IMR-90 (cell line): ENCODE measurements around the gene KRT76. TPM values are rescaled to one million over a fixed set of nuclear protein-coding genes. Genes with fewer than 3 reads are reported as not detected.

Experiments
- ATAC-seq: fragments of 200-7000 bp; cut with Tn5 transposase; 2 replicates; pipeline ENCODE4 v1.9.1; 2020; ENCODE audit warnings: low read depth, mild to moderate bottlenecking, moderate library complexity
- BruUV-seq: library from RNA; stranded (reverse); fragments of 400-500 nt; replicated peaks from 2 replicates; lab custom pipeline; 2021; lab: Mats Ljungman, UMichigan
- CTCF ChIA-PET: fragments of 300-600 bp; formaldehyde crosslinking; extraction: SDS; loops from one replicate; lab custom pipeline; 2021; ENCODE audit warnings: antibody characterized with exemption; lab: Yijun Ruan, JAX
- POLR2A ChIA-PET: fragments of 300-600 bp; sonication (Branson Sonifier 250); formaldehyde crosslinking; loops from one replicate; lab custom pipeline; 2022; ENCODE audit warnings: antibody characterized with exemption; ENCODE audit not compliant: unreplicated experiment; lab: Charles Lee
- DNase-seq: peaks from one replicate; pipeline ENCODE4 v3.0.0; 2013
- H2AFZ ChIP-seq: replicated peaks from 2 replicates; pipeline ENCODE3; 2013; ENCODE audit warnings: low read length, mild to moderate bottlenecking; ENCODE audit not compliant: poor library complexity
- H2AK5ac ChIP-seq: 2 replicates; pipeline ENCODE4 v1.6.1; 2013; ENCODE audit warnings: low read depth, low read length, inconsistent platforms
- H2AK9ac ChIP-seq: replicated peaks from 2 replicates; pipeline ENCODE3; 2013; ENCODE audit warnings: mild to moderate bottlenecking, low read depth, low read length, moderate library complexity; ENCODE audit not compliant: poor library complexity
- H2BK120ac ChIP-seq: 2 replicates; pipeline ENCODE4 v1.6.1; 2013; ENCODE audit warnings: low read depth, low read length, inconsistent platforms
- H2BK15ac ChIP-seq: 3 replicates; pipeline ENCODE4 v1.6.1; 2013; ENCODE audit warnings: low read depth, low read length, inconsistent platforms
- H2BK20ac ChIP-seq: 2 replicates; pipeline ENCODE4 v1.6.1; 2013; ENCODE audit warnings: low read depth, mild to moderate bottlenecking, inconsistent platforms, low read length, moderate library complexity
- H2BK5ac ChIP-seq: 2 replicates; pipeline ENCODE4 v1.6.1; 2013; ENCODE audit warnings: mild to moderate bottlenecking, low read depth, low read length, inconsistent platforms; ENCODE audit not compliant: poor library complexity, severe bottlenecking
- H3K14ac ChIP-seq: replicated peaks from 2 replicates; pipeline ENCODE4 v1.6.1; 2013; ENCODE audit warnings: low read depth, low read length, inconsistent platforms
- H3K18ac ChIP-seq: 2 replicates; pipeline ENCODE4 v1.6.1; 2013; ENCODE audit warnings: low read depth, low read length, control low read depth
- H3K23ac ChIP-seq: 2 replicates; pipeline ENCODE4 v1.6.1; 2013; ENCODE audit warnings: low read depth, low read length, inconsistent platforms
- H3K27ac ChIP-seq: 2 replicates; pipeline ENCODE4 v1.5.1; 2013; ENCODE audit warnings: mild to moderate bottlenecking, control low read depth, low read length; ENCODE audit not compliant: insufficient read depth
- H3K27me3 ChIP-seq: 2 replicates; pipeline ENCODE4 v1.6.1; 2013; ENCODE audit warnings: low read length; ENCODE audit not compliant: control insufficient read depth, insufficient read depth
- H3K36me3 ChIP-seq: 2 replicates; pipeline ENCODE4 v1.6.1; 2013; ENCODE audit warnings: low read length, mixed read lengths; ENCODE audit not compliant: control insufficient read depth, insufficient read depth
- H3K4ac ChIP-seq: 2 replicates; pipeline ENCODE4 v1.6.1; 2013; ENCODE audit warnings: low read depth, low read length, inconsistent platforms
- H3K4me1 ChIP-seq: 2 replicates; pipeline ENCODE4 v1.6.1; 2013; ENCODE audit warnings: low read length, mixed read lengths; ENCODE audit not compliant: control insufficient read depth, insufficient read depth
- H3K4me2 ChIP-seq: 2 replicates; pipeline ENCODE4 v1.6.1; 2013; ENCODE audit warnings: low read depth, mild to moderate bottlenecking, control low read depth, low read length, moderate library complexity
- H3K4me3 ChIP-seq: 2 replicates; pipeline ENCODE4 v1.5.1; 2013; ENCODE audit warnings: low read depth, mild to moderate bottlenecking, control low read depth, low read length, moderate library complexity; ENCODE audit not compliant: insufficient read depth
- H3K56ac ChIP-seq: 2 replicates; pipeline ENCODE4 v1.6.1; 2013; ENCODE audit warnings: low read length, inconsistent platforms; ENCODE audit not compliant: insufficient read depth; ENCODE audit errors: extremely low read depth
- H3K79me1 ChIP-seq, 2 experiments: 2 replicates each; pipeline ENCODE4 v1.6.1; 2013; ENCODE audit warnings: low read length in 2 of 2, inconsistent platforms in 1 of 2, low read depth in 1 of 2
- H3K9ac ChIP-seq: 2 replicates; pipeline ENCODE4 v1.6.1; 2013; ENCODE audit warnings: low read depth, low read length, control low read depth
- H3K9me1 ChIP-seq: 2 replicates; pipeline ENCODE4 v1.6.1; 2013; ENCODE audit warnings: low read length, inconsistent platforms; ENCODE audit not compliant: insufficient read depth
- H3K9me3 ChIP-seq: 2 replicates; pipeline ENCODE4 v1.6.1; 2013; ENCODE audit warnings: low read length; ENCODE audit not compliant: control insufficient read depth, insufficient read depth
- H4K20me1 ChIP-seq: 2 replicates; pipeline ENCODE4 v1.6.1; 2013; ENCODE audit warnings: low read length, inconsistent platforms; ENCODE audit not compliant: insufficient read depth
- H4K5ac ChIP-seq: 2 replicates; pipeline ENCODE4 v1.6.1; 2013; ENCODE audit warnings: mild to moderate bottlenecking, low read depth, low read length, control low read depth
- H4K8ac ChIP-seq, 2 experiments: 2 replicates each; pipeline ENCODE4 v1.6.1; 2013; ENCODE audit warnings: low read depth in 2 of 2, low read length in 2 of 2, control low read depth in 1 of 2, inconsistent platforms in 1 of 2
- H4K91ac ChIP-seq: 2 replicates; pipeline ENCODE4 v1.6.1; 2013; ENCODE audit warnings: low read depth, low read length, inconsistent platforms; ENCODE audit not compliant: insufficient read depth
- BHLHE40 ChIP-seq: fragments of 150-350 bp; IDR thresholded peaks from 2 replicates; pipeline ENCODE4 v1.6.1; 2016; ENCODE audit warnings: mild to moderate bottlenecking, low read depth, low read length
- CEBPB ChIP-seq: IDR thresholded peaks from 2 replicates; pipeline ENCODE4 v1.6.1; 2012; ENCODE audit warnings: low read depth, low read length, improper control_type of control experiment
- MAFK ChIP-seq: IDR thresholded peaks from 2 replicates; pipeline ENCODE4 v1.6.1; 2012; ENCODE audit warnings: low read depth, low read length, improper control_type of control experiment
- MAZ ChIP-seq: IDR thresholded peaks from 2 replicates; pipeline ENCODE4 v1.6.1; 2012; ENCODE audit warnings: low read depth, mild to moderate bottlenecking, low read length, improper control_type of control experiment, moderate library complexity, borderline replicate concordance
- RAD21 ChIP-seq: IDR thresholded peaks from 2 replicates; pipeline ENCODE4 v1.6.1; 2012; ENCODE audit warnings: low read length, improper control_type of control experiment
- WGBS, 2 experiments: methylation state at CpG; one replicate each; pipeline versions ENCODE4 v1.1.5 to v1.1.7; 2013; ENCODE audit warnings: missing lambda C conversion rate in 2 of 2; ENCODE audit not compliant: insufficient read length in 1 of 2; ENCODE audit errors: extremely low coverage in 2 of 2; 5-methylcytosine and 5-hydroxymethylcytosine counted together
- dilution Hi-C: fragments of 300-500 bp; cut with HindIII; formaldehyde crosslinking; loops from one replicate; pipeline ENCODE4 v1.14.3; 2018; ENCODE audit warnings: low sequenced_read_pairs; ENCODE audit not compliant: unreplicated experiment
- in situ Hi-C: fragments of 300-500 bp; cut with MboI; formaldehyde crosslinking; loops from 3 replicates; pipeline ENCODE4 v1.14.3; 2019; ENCODE audit warnings: low sequenced_read_pairs, inconsistent platforms, mixed read lengths
- intact Hi-C: fragments of 100-400 bp; cut with micrococcal nuclease; formaldehyde crosslinking; loops from 2 replicates; pipeline ENCODE4 v1.10.0; 2022
- polyA plus RNA-seq, 3 experiments: library from polyadenylated mRNA; depleted of rRNA; stranded (reverse); fragments of >200 nt; gene quantifications; 2 replicates each; pipeline ENCODE4 v1.2.3, GENCODE V29; 2012; ENCODE audit warnings: low replicate concordance in 1 of 3
- total RNA-seq: library from RNA; depleted of rRNA; stranded (reverse); fragments of >200 nt; gene quantifications from 2 replicates; pipeline ENCODE4 v1.2.3, GENCODE V29; 2012
- TF ChIP-seq, protein P1 (sequence below): fragments of 150-350 bp; IDR thresholded peaks from 2 replicates; pipeline ENCODE4 v1.6.1; 2017; ENCODE audit warnings: mild to moderate bottlenecking, antibody characterized with exemption, low read length, low read depth

The KRT76 gene
- total and polyA plus RNA-seq, 2 of the 4 experiments (the other 2 are of a cell fraction) = not detected

DNA sequence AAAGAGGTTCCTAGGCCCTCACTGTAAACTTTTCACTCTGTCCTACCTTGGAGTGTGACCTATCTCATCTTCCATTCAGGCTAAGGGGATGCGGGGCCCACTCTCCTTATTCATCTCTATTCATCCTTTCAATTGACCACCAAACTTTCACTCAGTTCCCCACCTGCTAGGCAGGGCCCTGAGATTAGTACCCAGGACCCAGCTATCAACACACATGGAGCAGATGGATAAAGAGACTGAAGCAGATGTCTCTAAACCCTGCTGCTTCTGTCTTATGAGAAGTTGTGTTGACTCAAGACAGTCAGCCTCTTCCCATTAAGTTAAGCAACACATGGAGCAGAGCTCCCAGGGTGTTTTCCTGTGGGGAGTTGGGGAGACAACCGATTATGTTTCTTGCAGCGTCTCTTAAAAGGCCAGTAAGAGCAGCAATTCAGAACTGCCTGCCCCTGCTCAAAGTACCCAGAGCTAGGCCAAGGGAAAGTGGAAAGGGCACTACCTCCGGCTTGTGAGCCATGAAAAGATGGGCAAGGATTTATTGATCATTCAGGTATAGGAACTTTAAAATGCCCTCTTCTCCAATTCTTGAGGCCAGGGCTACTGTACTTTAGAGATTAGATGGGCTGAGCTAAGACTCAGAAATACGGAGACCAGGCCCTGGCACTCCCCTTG, 10.7 kb downstream of the KRT76 start:
- Histone ChIP-seq H3K79me1 (no peaks in the 10 kb centered on the region), H4K20me1 (no peaks in the 10 kb centered on the region), H3K23ac (no peak overlapping the region), H2AFZ (no peak overlapping the region), H4K8ac (no peak overlapping the region), H3K9ac (no peak overlapping the region), H4K5ac (no peak overlapping the region), H3K4me1 (no peaks in the 10 kb centered on the region), H2BK5ac (no peak overlapping the region), H3K56ac (no peak overlapping the region), H3K27ac (no peak overlapping the region), H3K27me3 (peaks cover 8% of the 10 kb centered on the region), H4K91ac (no peak overlapping the region), H2BK120ac (no peak overlapping the region), H2AK5ac (no peak overlapping the region), H3K4me3 (no peak overlapping the region), H2BK15ac (no peak overlapping the region), H3K18ac (no peak overlapping the region), H3K14ac (no peak overlapping the region), H2AK9ac (no peak overlapping the region), H2BK20ac (no peak overlapping the region), H3K9me1 (no peaks in the 10 kb centered on the region), H3K36me3 (no peaks in the 10 kb centered on the region), H3K9me3 (peaks cover 3% of the 10 kb centered on the region; the same call in 1 of the 2 replicates), H3K4ac (no peak overlapping the region), H3K4me2 (no peak overlapping the region)
- WGBS, 2 experiments = no CpG with 5 or more reads among the region's 5 CpGs
- ATAC-seq = no peak
- DNase-seq = no peak
- in situ Hi-C loops = no loop called here
- CTCF ChIA-PET = no interaction called here
- intact Hi-C loops = no loop called here
- TF ChIP-seq CEBPB (no peak), BHLHE40 (no peak), MAZ (no peak), MAFK (no peak), RAD21 (no peak)
- TF ChIP-seq, protein P1, sequence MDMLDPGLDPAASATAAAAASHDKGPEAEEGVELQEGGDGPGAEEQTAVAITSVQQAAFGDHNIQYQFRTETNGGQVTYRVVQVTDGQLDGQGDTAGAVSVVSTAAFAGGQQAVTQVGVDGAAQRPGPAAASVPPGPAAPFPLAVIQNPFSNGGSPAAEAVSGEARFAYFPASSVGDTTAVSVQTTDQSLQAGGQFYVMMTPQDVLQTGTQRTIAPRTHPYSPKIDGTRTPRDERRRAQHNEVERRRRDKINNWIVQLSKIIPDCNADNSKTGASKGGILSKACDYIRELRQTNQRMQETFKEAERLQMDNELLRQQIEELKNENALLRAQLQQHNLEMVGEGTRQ = no peak
- POLR2A ChIA-PET = no interaction called here
- no TSS peak for BruUV-seq
- dilution Hi-C loops = no loop called here
